ENCODE data around the gene PTH1R.

DNA sequence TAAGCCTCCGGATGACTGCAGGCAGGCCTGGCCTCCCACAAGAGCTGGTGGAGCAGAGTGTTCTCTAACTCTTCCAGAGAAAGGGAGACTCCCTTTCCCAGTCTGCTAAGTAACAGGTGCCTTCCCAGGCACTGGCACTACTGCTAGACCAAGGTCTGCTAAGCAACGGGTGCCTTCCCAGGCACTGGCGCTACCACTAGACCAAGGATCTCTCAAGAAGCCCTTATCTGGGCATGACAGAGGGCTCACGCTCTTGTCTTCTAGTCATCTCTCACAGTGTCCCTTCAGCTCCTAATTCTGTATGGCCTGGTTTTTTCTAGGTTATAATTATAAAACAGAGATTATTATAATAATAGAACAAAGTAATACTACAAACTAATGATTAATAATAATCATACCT, 42.0 kb upstream of the PTH1R start:
- TF ChIP-seq, protein P1, sequence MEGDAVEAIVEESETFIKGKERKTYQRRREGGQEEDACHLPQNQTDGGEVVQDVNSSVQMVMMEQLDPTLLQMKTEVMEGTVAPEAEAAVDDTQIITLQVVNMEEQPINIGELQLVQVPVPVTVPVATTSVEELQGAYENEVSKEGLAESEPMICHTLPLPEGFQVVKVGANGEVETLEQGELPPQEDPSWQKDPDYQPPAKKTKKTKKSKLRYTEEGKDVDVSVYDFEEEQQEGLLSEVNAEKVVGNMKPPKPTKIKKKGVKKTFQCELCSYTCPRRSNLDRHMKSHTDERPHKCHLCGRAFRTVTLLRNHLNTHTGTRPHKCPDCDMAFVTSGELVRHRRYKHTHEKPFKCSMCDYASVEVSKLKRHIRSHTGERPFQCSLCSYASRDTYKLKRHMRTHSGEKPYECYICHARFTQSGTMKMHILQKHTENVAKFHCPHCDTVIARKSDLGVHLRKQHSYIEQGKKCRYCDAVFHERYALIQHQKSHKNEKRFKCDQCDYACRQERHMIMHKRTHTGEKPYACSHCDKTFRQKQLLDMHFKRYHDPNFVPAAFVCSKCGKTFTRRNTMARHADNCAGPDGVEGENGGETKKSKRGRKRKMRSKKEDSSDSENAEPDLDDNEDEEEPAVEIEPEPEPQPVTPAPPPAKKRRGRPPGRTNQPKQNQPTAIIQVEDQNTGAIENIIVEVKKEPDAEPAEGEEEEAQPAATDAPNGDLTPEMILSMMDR (IDR thresholded peaks at IDR 0.05): no peak
- no peak for TF ChIP-seq EP300 (IDR thresholded peaks at IDR 0.05)

All from upper lobe of left lung (tissue), 4 donors.